ENCODE measurements around the gene IST1.

The IST1 gene

GRCh38 chr16:71917900-71918299, 22.6 kb downstream of the IST1 start:
- no peak for DNase-seq (ENCODE audit: low read depth, low spot score)

DNA sequence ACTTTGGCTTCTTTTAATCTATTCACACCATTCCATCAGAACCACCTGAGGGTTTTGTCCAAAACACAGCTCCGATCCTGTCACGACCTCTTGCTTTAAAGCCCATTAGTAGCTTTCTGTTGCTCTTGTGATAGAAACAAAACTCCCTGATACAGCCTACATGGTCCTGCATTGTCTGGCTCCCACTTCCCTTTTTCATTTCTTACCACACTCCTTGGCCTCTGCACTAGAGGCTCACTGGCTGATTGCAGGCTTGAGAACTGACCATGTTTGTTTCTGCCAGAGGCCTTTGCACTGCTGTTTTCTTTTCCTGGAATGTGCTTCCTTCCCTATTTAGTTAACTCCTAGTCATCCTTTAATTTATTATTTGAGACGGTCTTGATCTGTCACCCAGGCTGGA, 23.7 kb downstream of the IST1 start:
- no peak for DNase-seq (ENCODE audit: low read depth, low spot score)

- no peak for DNase-seq (ENCODE audit: low read depth, low spot score)
Observed at GRCh38 chr16:71920658-71921057, 25.3 kb downstream of the IST1 start.

- no peak for DNase-seq (ENCODE audit: low read depth, low spot score)
Observed at GRCh38 chr16:71923941-71924690, 28.8 kb downstream of the IST1 start.

- no peak for DNase-seq (ENCODE audit: low read depth, low spot score)
Observed at GRCh38 chr16:71924710-71925109, 29.4 kb downstream of the IST1 start.

GRCh38 chr16:71927383-71927782, 32.1 kb downstream of the IST1 start:
- DNase-seq (ENCODE audit: low read depth, low spot score), result no peak

GRCh38 chr16:71927787-71928186, 32.5 kb downstream of the IST1 start:
- no peak for DNase-seq (ENCODE audit: low read depth, low spot score)

DNA sequence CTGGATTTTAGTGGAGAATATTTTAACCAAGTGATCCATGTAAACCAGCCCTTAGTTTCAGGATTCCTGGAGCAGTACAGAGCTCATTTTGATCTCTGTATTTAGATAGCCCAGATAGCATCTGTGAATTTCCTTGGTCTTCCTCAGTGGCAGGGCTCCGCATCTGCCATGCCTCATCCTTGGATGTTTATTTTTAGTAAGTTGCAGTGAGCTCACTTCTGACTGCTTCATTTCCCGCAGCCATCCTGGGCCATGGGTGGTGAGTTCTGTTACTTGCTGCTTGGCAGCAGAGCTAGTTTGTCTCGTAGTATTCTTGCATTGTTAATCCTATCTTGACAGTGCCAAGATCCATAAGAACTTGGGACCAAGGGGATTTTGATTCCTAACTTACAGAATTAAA, 33.7 kb downstream of the IST1 start:
- DNase-seq (ENCODE audit: low read depth, low spot score), result no peak

DNA sequence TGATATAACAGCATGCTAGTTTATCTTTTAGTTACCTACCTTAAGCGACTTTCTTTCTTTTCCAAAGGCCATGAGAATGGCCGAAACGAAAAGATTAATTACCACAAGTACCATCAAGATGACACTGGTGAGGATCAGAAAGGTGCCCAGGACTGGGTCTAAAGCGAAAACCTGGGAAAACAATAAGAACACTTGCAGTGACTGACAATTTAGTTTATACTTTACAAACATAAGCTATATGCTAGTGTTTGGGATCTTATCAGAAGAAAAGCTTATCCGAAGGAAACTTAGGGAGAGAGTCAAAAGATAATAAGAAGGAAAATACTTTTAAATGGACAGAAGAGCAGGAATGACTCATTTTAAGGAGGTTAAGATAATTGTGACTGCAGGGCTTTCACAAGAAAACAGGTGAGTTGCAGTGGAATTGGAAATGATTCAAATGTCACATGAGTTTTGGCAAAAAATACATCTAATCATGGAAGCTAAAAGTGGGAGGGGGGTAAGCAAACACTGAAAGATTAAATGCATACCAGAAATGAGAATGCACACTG, 34.8 kb downstream of the IST1 start:
- no peak for DNase-seq (ENCODE audit: low read depth, low spot score)

DNA sequence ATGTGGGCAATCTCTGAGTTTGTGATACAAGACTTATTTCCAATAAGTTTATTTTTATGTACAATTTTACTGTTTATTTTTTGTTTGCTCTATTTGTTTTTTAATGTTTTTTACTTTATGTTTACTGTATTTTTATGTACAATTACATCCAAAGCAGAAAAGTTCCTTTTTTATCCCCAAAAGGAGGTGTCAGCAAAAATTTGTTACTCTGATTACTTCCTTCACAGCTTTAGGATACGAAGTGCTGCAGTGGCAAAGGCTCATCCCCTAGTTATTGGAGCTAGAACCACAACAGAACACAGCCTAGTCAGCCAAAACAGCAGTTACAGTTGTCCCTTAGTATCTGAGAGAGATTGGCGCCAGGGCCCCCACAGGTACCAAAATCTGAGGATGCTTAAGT, 35.7 kb downstream of the IST1 start:
- DNase-seq (ENCODE audit: low read depth, low spot score), result no peak

- DNase-seq (ENCODE audit: low read depth, low spot score), result no peak
Observed at GRCh38 chr16:71931599-71931998, 36.3 kb downstream of the IST1 start.

GRCh38 chr16:71933017-71933416, 37.7 kb downstream of the IST1 start:
- no peak for DNase-seq (ENCODE audit: low read depth, low spot score)

DNA sequence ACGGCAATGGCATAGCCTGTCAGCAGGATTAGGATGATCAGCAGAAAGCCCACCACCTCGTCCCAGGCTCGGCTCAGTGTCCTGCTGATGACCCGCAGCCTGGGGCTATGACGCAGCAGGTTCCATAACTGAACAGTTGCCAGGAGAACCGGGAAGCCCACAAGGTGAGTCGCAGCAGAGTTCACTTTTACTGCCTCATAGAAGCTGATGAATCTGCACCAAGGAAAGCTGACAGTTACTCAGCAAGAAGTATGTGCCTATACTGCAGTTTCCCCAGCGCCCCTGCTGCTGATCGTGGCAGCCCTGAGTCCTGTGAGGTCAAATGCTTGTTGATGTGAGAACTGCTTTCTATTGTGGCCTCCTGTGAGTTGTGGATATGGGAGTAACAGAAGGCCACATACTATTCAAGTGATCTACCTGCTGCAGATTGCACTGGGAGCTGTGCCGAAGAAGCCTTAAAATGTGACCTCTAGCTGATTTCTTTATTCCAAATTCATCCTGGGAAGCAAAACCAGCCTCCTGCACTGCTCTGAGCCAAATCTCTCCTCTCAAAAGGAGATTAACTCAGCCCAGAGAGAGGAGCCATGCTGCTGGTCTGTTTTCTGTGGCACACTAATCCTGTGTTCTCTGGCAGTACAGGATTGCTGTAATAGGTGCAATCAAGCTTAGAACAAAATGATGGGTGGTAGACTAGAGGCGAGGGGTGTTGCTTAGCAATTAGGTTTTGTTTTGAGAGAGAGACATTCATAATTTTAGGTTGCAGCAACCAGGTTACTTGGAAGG, 38.8 kb downstream of the IST1 start:
- DNase-seq (ENCODE audit: low read depth, low spot score), result no peak

- DNase-seq (ENCODE audit: low read depth, low spot score), result no peak
Observed at GRCh38 chr16:71937868-71938510, 42.7 kb downstream of the IST1 start.

GRCh38 chr16:71943887-71944286, 48.6 kb downstream of the IST1 start:
- no peak for DNase-seq (ENCODE audit: low read depth, low spot score)

DNA sequence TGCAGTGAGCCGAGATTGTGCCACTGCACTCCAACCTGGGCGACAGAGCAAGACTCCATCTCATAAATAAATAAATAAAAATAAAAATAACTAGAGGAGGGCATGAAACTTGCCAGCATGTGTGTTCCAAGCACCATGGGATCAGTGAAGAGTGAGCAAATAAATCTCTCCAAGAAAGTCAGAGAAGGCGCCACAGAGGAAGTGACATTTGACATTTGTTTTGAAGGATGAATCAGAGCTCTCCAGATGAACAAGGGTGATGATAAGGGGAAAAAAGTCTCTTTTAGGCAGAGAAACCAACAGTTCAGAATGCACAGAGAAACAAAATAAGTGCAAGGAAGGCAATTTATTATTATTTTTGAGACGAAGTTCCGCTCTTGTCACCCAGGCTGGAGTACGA, 50.3 kb downstream of the IST1 start:
- no peak for DNase-seq (ENCODE audit: low read depth, low spot score)

GRCh38 chr16:71952825-71953224, 57.5 kb downstream of the IST1 start:
- no peak for DNase-seq (ENCODE audit: low read depth, low spot score)

DNA sequence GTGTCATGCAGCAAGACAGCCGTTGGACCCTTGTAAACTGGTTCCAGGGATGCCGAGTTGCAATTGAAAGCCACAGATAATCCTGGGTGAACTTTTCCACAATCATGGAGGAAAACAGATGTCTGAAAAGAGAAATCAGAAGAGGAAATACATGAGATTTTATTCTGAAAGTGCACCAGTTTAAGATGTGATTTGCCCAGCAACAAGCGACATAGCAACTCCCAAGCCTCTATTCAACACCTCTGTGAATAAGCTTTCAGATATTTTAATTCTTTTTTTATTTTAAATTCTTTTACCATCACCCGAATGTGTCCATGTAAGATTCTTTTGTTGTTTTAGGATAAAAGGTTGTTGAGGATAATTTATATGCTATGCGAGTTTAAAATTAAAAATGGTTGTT, 58.8 kb downstream of the IST1 start:
- DNase-seq (ENCODE audit: low read depth, low spot score), result no peak

GRCh38 chr16:71954699-71955195, 59.4 kb downstream of the IST1 start:
- no peak for DNase-seq (ENCODE audit: low read depth, low spot score)

DNA sequence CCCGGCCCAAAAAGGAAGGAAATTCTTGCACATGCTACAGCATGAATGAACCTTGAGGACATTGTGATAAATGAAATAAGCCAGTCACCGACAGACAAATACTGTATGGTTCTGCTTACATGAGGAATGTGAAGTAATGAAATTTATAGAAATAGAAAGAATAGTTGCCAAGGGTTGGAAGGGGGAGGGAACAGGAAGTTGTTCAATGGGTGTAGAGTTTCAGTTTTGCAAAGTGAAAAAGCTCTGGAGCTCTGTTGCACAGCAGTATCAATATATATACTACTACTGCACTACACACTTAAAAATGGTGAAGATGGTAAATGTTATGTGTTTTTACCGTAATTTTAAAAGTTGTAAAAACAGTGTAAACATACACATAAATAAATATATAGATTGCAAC, 61.2 kb downstream of the IST1 start:
- no peak for DNase-seq (ENCODE audit: low read depth, low spot score)

- DNase-seq (ENCODE audit: low read depth, low spot score), result peak; percentile 60
Observed at GRCh38 chr16:71961066-71962039, 66.0 kb downstream of the IST1 start.
